Transverse colon (tissue), 4 donors: ENCODE results near the gene C10orf90. TPM values are rescaled to one million over a fixed set of nuclear protein-coding genes. Genes with fewer than 3 reads are reported as not detected.
A peak's percentile ranks its signal among the peaks of the same experiment; 100 is the strongest.

Experiments
- DNase-seq: peaks from one replicate; pipeline ENCODE4 v3.0.0-alpha.2; 2019
- H3K27ac ChIP-seq, 4 donors: fragments of 200-600 bp; sonication (generic); 2 replicates each; pipeline ENCODE4 v1.5.1; 2016 to 2018; ENCODE audit warnings: inconsistent platforms in 4 of 4
- H3K27me3 ChIP-seq: fragments of 200-600 bp; sonication (generic); 2 replicates; pipeline ENCODE4 v1.5.1; 2017; ENCODE audit warnings: inconsistent platforms
- H3K36me3 ChIP-seq, 4 donors: fragments of 200-600 bp; sonication (generic); 2 replicates each; pipeline ENCODE4 v1.5.1; 2017 to 2019; ENCODE audit warnings: inconsistent platforms in 4 of 4
- H3K4me1 ChIP-seq, 4 donors: fragments of 200-600 bp; sonication (generic); 2 replicates each; pipeline ENCODE4 v1.5.1; 2017 to 2020; ENCODE audit warnings: inconsistent platforms in 4 of 4
- H3K4me3 ChIP-seq, 4 donors: fragments of 200-600 bp; sonication (generic); 1 replicate in 1 of 4; 2 replicates in 3 of 4; pipeline versions ENCODE4 v1.5.1 to v1.6.1; 2017 to 2019; ENCODE audit warnings: inconsistent platforms in 4 of 4
- H3K9me3 ChIP-seq, 2 donors: fragments of 200-600 bp; sonication (generic); 2 replicates each; pipeline ENCODE4 v1.5.1; 2017 to 2019; ENCODE audit warnings: inconsistent platforms in 2 of 2
- CTCF ChIP-seq, 5 experiments: fragments of 200-600 bp in 3 of 5; fragments of 450-650 bp in 2 of 5; sonication (generic) in 3 of 5; IDR thresholded peaks; 1 replicate in 2 of 5; 2 replicates in 3 of 5; pipeline ENCODE4 v1.5.1; 2016 to 2017; ENCODE audit warnings: antibody characterized with exemption in 5 of 5, inconsistent platforms in 3 of 5, mild to moderate bottlenecking in 2 of 5, moderate library complexity in 1 of 5
- EP300 ChIP-seq: sonication (generic); formaldehyde crosslinking; IDR thresholded peaks from one replicate; pipeline ENCODE4 v1.6.1; 2017; ENCODE audit warnings: antibody characterized with exemption, low read depth
- POLR2A ChIP-seq: fragments of 450-650 bp; IDR thresholded peaks from one replicate; pipeline ENCODE4 v1.6.1; 2016; ENCODE audit warnings: antibody characterized with exemption, mild to moderate bottlenecking, moderate library complexity
- POLR2AphosphoS5 ChIP-seq, 3 donors: sonication (generic); formaldehyde crosslinking; IDR thresholded peaks; one replicate each; pipeline ENCODE4 v1.6.1; 2016; ENCODE audit warnings: antibody characterized with exemption in 3 of 3
- WGBS, 2 donors: methylation state at CpG; one replicate each; pipeline ENCODE4 v1.1.5; 2018; ENCODE audit warnings: low coverage in 1 of 2; 5-methylcytosine and 5-hydroxymethylcytosine counted together
- in situ Hi-C, 4 donors: fragments of 200-750 bp; cut with MboI; loops; one replicate each; pipeline versions ENCODE4 v1.15.0 to v1.15.1; 2017; ENCODE audit warnings: low sequenced_read_pairs in 3 of 4, low pct_ligation_motif_present in 1 of 4, low pct_unique_long_range_greater_than_20kb in 1 of 4
- intact Hi-C: fragments of 100-400 bp; cut with DNase I; formaldehyde crosslinking; loops from one replicate; pipeline ENCODE4 v1.15.1; 2023; ENCODE audit warnings: low total_unique reads
- total RNA-seq, 4 donors: library from RNA; depleted of rRNA; stranded (reverse); fragments of >200 nt; gene quantifications; one replicate each; pipeline ENCODE4 v1.1.0, GENCODE V29; 2016

The C10orf90 gene
- total RNA-seq, 4 donors from 2014 or later: not detected

- 37 to 47% methylated on average over 4 to 9 of the region's 9 CpGs for WGBS, 2 donors
- no peak for DNase-seq
- H3K4me1 ChIP-seq: peaks cover 0 to 19% (median 15%) of the 10 kb centered on the region in 4 donors
- no peak overlapping the region for H3K27ac ChIP-seq
- intact Hi-C loops (no loop called here), in situ Hi-C loops (loop anchor here in 3 of 4 donors (25.0 kb wide), 1 partner anchor 404 kb away; no protein-coding TSS in a partner anchor)
- no peak overlapping the region for H3K4me3 ChIP-seq
- TF ChIP-seq POLR2AphosphoS5 (IDR thresholded peaks at IDR 0.05): no peak
- no peak for TF ChIP-seq POLR2A
- no peak for TF ChIP-seq CTCF (IDR thresholded peaks at IDR 0.05)
- TF ChIP-seq EP300: no peak
- H3K9me3 ChIP-seq: no peaks in the 10 kb centered on the region
- no peaks in the 10 kb centered on the region for H3K36me3 ChIP-seq
- H3K27me3 ChIP-seq: peaks cover 37% of the 10 kb centered on the region
These were observed 279.2 kb downstream of the C10orf90 start for GRCh38 chr10:126391192-126391885.

GRCh38 chr10:126390324-126390723, 280.2 kb downstream of the C10orf90 start:
- Histone ChIP-seq H3K4me1 (peaks cover 0 to 19% (median 15%) of the 10 kb centered on the region in 4 donors), H3K36me3 (no peaks in the 10 kb centered on the region), H3K4me3 (no peak overlapping the region), H3K27ac (no peak overlapping the region), H3K27me3 (peaks cover 37% of the 10 kb centered on the region), H3K9me3 (no peaks in the 10 kb centered on the region)
- in situ Hi-C loops (loop anchor here in 3 of 4 donors (25.0 kb wide), 1 partner anchor 403 kb away; no protein-coding TSS in a partner anchor), intact Hi-C loops (no loop called here)
- TF ChIP-seq EP300 (no peak), POLR2AphosphoS5 (IDR thresholded peaks at IDR 0.05) (no peak), POLR2A (no peak), CTCF (IDR thresholded peaks at IDR 0.05) (no peak)
- WGBS, 2 donors: 86 to 92% methylated on average over 4 of the region's 4 CpGs
- DNase-seq: no peak

GRCh38 chr10:126387931-126388911, 282.3 kb downstream of the C10orf90 start, which contains the start of gene ADAM12:
Gene ADAM12 (minus strand): TSS chr10:126388477. CDS start chr10:126388145, 332 bp downstream.
- peak within 1 kb of the TSS in 3 of 4 donors; percentile 38 to 53 (median 41) for H3K4me3 ChIP-seq
- WGBS, 2 donors: 20% methylated on average over 48 of the region's 127 CpGs; no CpG with 5 or more reads in 1 of the 2 donors

More at GRCh38 chr10:126387931-126388911, 282.3 kb downstream of the C10orf90 start, which contains the start of gene ADAM12:
- Histone ChIP-seq H3K36me3 (no peaks in the 10 kb centered on the region), H3K27ac (no peak within 1 kb of the TSS), H3K27me3 (peaks cover 37% of the 10 kb centered on the region), H3K4me1 (peaks cover 0 to 19% (median 15%) of the 10 kb centered on the region in 4 donors), H3K9me3 (no peaks in the 10 kb centered on the region)
- in situ Hi-C loops (loop anchor here in 3 of 4 donors (25.0 kb wide), 1 partner anchor 401 kb away; no protein-coding TSS in a partner anchor), intact Hi-C loops (no loop called here)
- DNase-seq: peak; percentile 21
- TF ChIP-seq POLR2A: no peak
- no peak for TF ChIP-seq EP300
- TF ChIP-seq POLR2AphosphoS5 (IDR thresholded peaks at IDR 0.05): no peak
- TF ChIP-seq CTCF (IDR thresholded peaks at IDR 0.05): no peak
